GM23338 (cell line): Measurements from ENCODE around the gene C14orf132. TPM values are rescaled to one million over a fixed set of nuclear protein-coding genes. Genes with fewer than 3 reads are reported as not detected.

ENCODE experiments used
- ATAC-seq: fragments of 200-7000 bp; cut with Tn5 transposase; 3 replicates; pipeline ENCODE4 v1.9.1; 2020
- DNase-seq: peaks from one replicate; pipeline ENCODE4 v3.0.0-alpha.2; 2015; ENCODE audit warnings: low spot score
- H2AFZ ChIP-seq: fragments of 200-600 bp; sonication (generic); 2 replicates; pipeline ENCODE4 v1.8.0; 2016; ENCODE audit warnings: antibody characterized with exemption, mild to moderate bottlenecking, moderate library complexity
- H3F3A ChIP-seq: fragments of 200-600 bp; sonication (generic); replicated peaks from 2 replicates; pipeline ENCODE4 v1.8.0; 2017; ENCODE audit warnings: antibody characterized with exemption, mixed run types, low read depth
- H3K27ac ChIP-seq: fragments of 200-600 bp; sonication (generic); 2 replicates; pipeline ENCODE4 v1.6.1; 2016; ENCODE audit warnings: low read depth
- H3K27me3 ChIP-seq: fragments of 200-600 bp; sonication (generic); 2 replicates; pipeline ENCODE4 v1.8.0; 2016; ENCODE audit warnings: mild to moderate bottlenecking, mixed run types, moderate library complexity; ENCODE audit not compliant: insufficient read depth
- H3K36me3 ChIP-seq: fragments of 200-600 bp; sonication (generic); 2 replicates; pipeline ENCODE4 v1.8.0; 2016; ENCODE audit warnings: mild to moderate bottlenecking; ENCODE audit not compliant: insufficient read depth
- H3K4me1 ChIP-seq: fragments of 200-600 bp; sonication (generic); 2 replicates; pipeline ENCODE4 v1.8.0; 2016; ENCODE audit warnings: mild to moderate bottlenecking, moderate library complexity; ENCODE audit not compliant: insufficient read depth
- H3K4me2 ChIP-seq: fragments of 200-600 bp; sonication (generic); 2 replicates; pipeline ENCODE4 v1.7.1; 2017; ENCODE audit warnings: mixed run types
- H3K4me3 ChIP-seq: fragments of 200-600 bp; sonication (generic); 2 replicates; pipeline ENCODE4 v1.6.1; 2016; ENCODE audit warnings: mixed run types
- H3K79me2 ChIP-seq: fragments of 200-600 bp; sonication (generic); replicated peaks from 2 replicates; pipeline ENCODE4 v1.8.0; 2017; ENCODE audit warnings: mild to moderate bottlenecking; ENCODE audit not compliant: insufficient read depth
- H3K9me2 ChIP-seq: fragments of 200-600 bp; sonication (generic); 2 replicates; pipeline ENCODE4 v1.8.0; 2017; ENCODE audit not compliant: insufficient read depth
- H4K20me1 ChIP-seq: fragments of 200-600 bp; sonication (generic); replicated peaks from 2 replicates; pipeline ENCODE4 v1.8.0; 2017; ENCODE audit warnings: mild to moderate bottlenecking; ENCODE audit not compliant: insufficient read depth
- H3K27ac Mint-ChIP-seq: 2 replicates; pipeline ENCODE4 v1.8.0; 2020; ENCODE audit warnings: inconsistent platforms, mild to moderate bottlenecking, moderate library complexity, mixed read lengths
- H3K27me3 Mint-ChIP-seq: 3 replicates; pipeline ENCODE4 v1.8.0; 2022; ENCODE audit warnings: low read depth, mild to moderate bottlenecking, moderate library complexity, mixed read lengths, inconsistent platforms; ENCODE audit not compliant: insufficient read depth, poor library complexity
- H3K36me3 Mint-ChIP-seq: 3 replicates; pipeline ENCODE4 v1.8.0; 2021; ENCODE audit warnings: low read depth, mild to moderate bottlenecking, inconsistent platforms, moderate library complexity, mixed read lengths
- H3K4me1 Mint-ChIP-seq: 3 replicates; pipeline ENCODE4 v1.8.0; 2020; ENCODE audit warnings: mild to moderate bottlenecking, inconsistent platforms, mixed read lengths
- H3K4me3 Mint-ChIP-seq: 3 replicates; pipeline ENCODE4 v1.8.0; 2021; ENCODE audit warnings: moderate library complexity, mild to moderate bottlenecking, inconsistent platforms, mixed read lengths
- H3K9me3 Mint-ChIP-seq: 3 replicates; pipeline ENCODE4 v1.8.0; 2020; ENCODE audit warnings: moderate library complexity, mild to moderate bottlenecking, inconsistent platforms, mixed read lengths
- CREB1 ChIP-seq: fragments of 250-450 bp; sonication (Bioruptor Pico); IDR thresholded peaks from 2 replicates; pipeline ENCODE4 v1.5.0; 2020; ENCODE audit warnings: low read depth, mild to moderate bottlenecking, moderate library complexity
- CTCF ChIP-seq, 2 experiments: fragments of 200-600 bp in 1 of 2; sonication (generic) in 1 of 2; conservative IDR thresholded peaks; 2 replicates each; pipeline versions ENCODE4 v1.5.1 to v1.6.1; 2016 to 2017; ENCODE audit warnings: antibody characterized with exemption in 2 of 2, low read depth in 2 of 2, mild to moderate bottlenecking in 2 of 2, moderate library complexity in 1 of 2
- EZH2 ChIP-seq: fragments of 200-600 bp; sonication (generic); IDR thresholded peaks from one replicate; pipeline ENCODE4 v1.8.0; 2017; ENCODE audit warnings: antibody characterized with exemption, mild to moderate bottlenecking, low read depth; ENCODE audit not compliant: unreplicated experiment
- EZH2phosphoT487 ChIP-seq: fragments of 200-600 bp; sonication (generic); IDR thresholded peaks from one replicate; pipeline ENCODE4 v1.8.1; 2018; ENCODE audit warnings: antibody characterized with exemption; ENCODE audit not compliant: unreplicated experiment
- JUNB ChIP-seq: IDR thresholded peaks from one replicate; pipeline ENCODE4 v1.6.1; 2016; ENCODE audit warnings: antibody characterized with exemption; ENCODE audit not compliant: unreplicated experiment
- NANOG ChIP-seq: IDR thresholded peaks from 2 replicates; pipeline ENCODE4 v1.6.1; 2016; ENCODE audit warnings: antibody characterized with exemption, borderline replicate concordance
- POLR2AphosphoS5 ChIP-seq: IDR thresholded peaks from 2 replicates; pipeline ENCODE4 v1.6.1; 2016; ENCODE audit warnings: antibody characterized with exemption, low read depth
- REST ChIP-seq: IDR thresholded peaks from one replicate; pipeline ENCODE4 v1.6.1; 2018; ENCODE audit warnings: antibody characterized with exemption; ENCODE audit not compliant: unreplicated experiment
- STAT1 ChIP-seq: IDR thresholded peaks from one replicate; pipeline ENCODE4 v1.6.1; 2016; ENCODE audit warnings: antibody characterized with exemption; ENCODE audit not compliant: unreplicated experiment
- ZNF114 ChIP-seq: fragments of 250-450 bp; sonication (Bioruptor Pico); IDR thresholded peaks from 2 replicates; pipeline ENCODE4 v1.5.0; 2020; ENCODE audit warnings: mild to moderate bottlenecking, moderate library complexity
- ZNF331 ChIP-seq: fragments of 250-450 bp; sonication (Bioruptor Pico); IDR thresholded peaks from 2 replicates; pipeline ENCODE4 v1.5.0; 2020; ENCODE audit warnings: low read depth, mild to moderate bottlenecking, moderate library complexity
- ZNF462 ChIP-seq: fragments of 250-450 bp; sonication (Bioruptor Pico); IDR thresholded peaks from 2 replicates; pipeline ENCODE4 v1.5.0; 2020; ENCODE audit warnings: mild to moderate bottlenecking, moderate library complexity
- polyA plus RNA-seq: library from polyadenylated mRNA; unstranded; fragments of >200 nt; fragmentation: Nextera tagmentation; extraction: Ambion mirVana; gene quantifications from 2 replicates; pipeline ENCODE4 v1.2.1, GENCODE V29; 2016
- total RNA-seq: library from RNA; depleted of rRNA; stranded (reverse); fragments of >200 nt; shearing (Covaris generic); gene quantifications from 2 replicates; pipeline ENCODE4 v1.2.3, GENCODE V29; 2014
- TF ChIP-seq, protein P1 (sequence below): IDR thresholded peaks from 2 replicates; pipeline ENCODE4 v1.6.1; 2016; ENCODE audit warnings: antibody characterized with exemption

The C14orf132 gene
- total and polyA plus RNA-seq, 2 experiments from 2014 or later, result 13.8 to 16.2 TPM

DNA sequence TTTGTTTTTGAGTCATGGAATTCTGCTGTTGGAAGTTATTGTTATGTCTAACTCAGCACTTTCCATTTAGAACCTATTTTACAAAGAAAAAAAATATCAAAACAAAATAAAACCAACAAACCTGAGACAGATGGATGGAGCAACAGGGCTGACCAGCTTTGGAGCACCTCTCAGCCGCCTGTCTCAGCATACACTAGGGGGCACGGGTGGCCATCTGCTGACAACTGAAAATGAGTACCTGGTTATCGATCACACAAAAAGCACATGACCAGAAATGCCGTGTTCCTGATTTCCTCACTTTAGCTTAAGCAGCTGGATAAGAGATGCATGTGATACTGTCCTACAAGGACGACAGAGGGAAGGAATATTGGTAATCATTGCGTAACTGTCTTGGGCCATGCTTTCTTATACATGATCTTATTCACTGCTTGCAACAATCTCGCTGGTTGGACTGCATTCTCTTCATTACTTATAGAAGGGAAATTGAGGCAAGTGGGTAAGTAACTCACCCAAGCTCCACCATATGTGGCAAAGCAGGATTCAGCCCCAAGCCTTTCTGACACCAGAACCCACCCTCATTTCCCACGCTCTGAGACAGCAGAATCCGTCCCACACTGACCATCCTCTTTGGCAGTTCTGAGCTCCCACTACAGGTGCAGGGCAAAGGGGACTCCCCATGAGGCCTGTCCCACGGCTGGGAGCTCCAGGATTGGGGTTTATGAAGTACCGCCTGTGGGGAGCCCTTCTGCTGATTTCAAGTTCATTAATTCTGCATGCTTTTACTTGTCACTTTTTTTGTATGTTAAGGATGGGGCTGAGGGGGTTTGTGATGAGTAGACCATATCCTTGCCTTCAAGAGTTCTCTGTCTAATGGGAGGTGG, 43.5 kb downstream of the C14orf132 start:
- H3K27ac ChIP-seq, result no peak overlapping the region
- H3K9me2 ChIP-seq, result no peaks in the 10 kb centered on the region; the same call in 1 of the 2 replicates
- H4K20me1 ChIP-seq, result no peaks in the 10 kb centered on the region
- Mint-ChIP-seq H3K27ac (no peak overlapping the region), H3K9me3 (peaks cover 10% of the 10 kb centered on the region; the same call in 1 of the 3 replicates), H3K27me3 (peaks cover 2% of the 10 kb centered on the region), H3K4me3 (no peak overlapping the region), H3K4me1 (peaks cover 10% of the 10 kb centered on the region), H3K36me3 (peaks cover 13% of the 10 kb centered on the region)
- no peaks in the 10 kb centered on the region; the same call in 1 of the 2 replicates for H3K79me2 ChIP-seq
- DNase-seq, result no peak
- H3F3A ChIP-seq, result no peaks in the 10 kb centered on the region
- no peaks in the 10 kb centered on the region for H3K27me3 ChIP-seq
- TF ChIP-seq ZNF331 (CRISPR knock-in tag) (no peak), EZH2phosphoT487 (no peak), ZNF462 (CRISPR knock-in tag) (no peak), CTCF (conservative IDR thresholded peaks at IDR 0.05; ENCODE audit: low read depth in 2 of 2) (no peak), JUNB (no peak), NANOG (no peak), REST (no peak), POLR2AphosphoS5 (no peak), ZNF114 (no peak), EZH2 (no peak), STAT1 (no peak), CREB1 (CRISPR knock-in tag) (no peak)
- TF ChIP-seq, protein P1, sequence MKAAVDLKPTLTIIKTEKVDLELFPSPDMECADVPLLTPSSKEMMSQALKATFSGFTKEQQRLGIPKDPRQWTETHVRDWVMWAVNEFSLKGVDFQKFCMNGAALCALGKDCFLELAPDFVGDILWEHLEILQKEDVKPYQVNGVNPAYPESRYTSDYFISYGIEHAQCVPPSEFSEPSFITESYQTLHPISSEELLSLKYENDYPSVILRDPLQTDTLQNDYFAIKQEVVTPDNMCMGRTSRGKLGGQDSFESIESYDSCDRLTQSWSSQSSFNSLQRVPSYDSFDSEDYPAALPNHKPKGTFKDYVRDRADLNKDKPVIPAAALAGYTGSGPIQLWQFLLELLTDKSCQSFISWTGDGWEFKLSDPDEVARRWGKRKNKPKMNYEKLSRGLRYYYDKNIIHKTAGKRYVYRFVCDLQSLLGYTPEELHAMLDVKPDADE, result no peak
- ATAC-seq, result no peak
- H2AFZ ChIP-seq, result no peak overlapping the region
- H3K4me2 ChIP-seq, result no peak overlapping the region
- no peaks in the 10 kb centered on the region for H3K36me3 ChIP-seq
- H3K4me3 ChIP-seq, result no peak overlapping the region
- H3K4me1 ChIP-seq, result no peaks in the 10 kb centered on the region; the same call in 1 of the 2 replicates
